Measurements from ENCODE around the gene ERBB2. TPM values are rescaled to one million over a fixed set of nuclear protein-coding genes. Genes with fewer than 3 reads are reported as not detected.

The ERBB2 gene
- total RNA-seq, 1 donor from 2014 or later: 4.1 TPM

- Mint-ChIP-seq H3K36me3 (ENCODE audit: low read depth) (no peaks in the 10 kb centered on the region), H3K9me3 (no peaks in the 10 kb centered on the region), H3K27ac (no peak overlapping the region), H3K4me1 (ENCODE audit: low read depth) (peaks cover 6% of the 10 kb centered on the region), H3K4me3 (ENCODE audit: low read depth) (no peak overlapping the region), H3K27me3 (ENCODE audit: low read depth) (peaks cover 22% of the 10 kb centered on the region)
- no peak for DNase-seq (ENCODE audit: low spot score)
- intact Hi-C loops (cut with micrococcal nuclease): loop anchor here (2.0 kb wide), 1 partner anchor 47 kb away; no protein-coding TSS in a partner anchor
These were observed 29.7 kb upstream of the ERBB2 start for GRCh38 chr17:39669897-39670735.

GRCh38 chr17:39670746-39671145, 29.1 kb upstream of the ERBB2 start:
- Mint-ChIP-seq H3K36me3 (ENCODE audit: low read depth) (no peaks in the 10 kb centered on the region), H3K27ac (no peak overlapping the region), H3K27me3 (ENCODE audit: low read depth) (peaks cover 22% of the 10 kb centered on the region), H3K9me3 (no peaks in the 10 kb centered on the region), H3K4me3 (ENCODE audit: low read depth) (no peak overlapping the region), H3K4me1 (ENCODE audit: low read depth) (peaks cover 11% of the 10 kb centered on the region)
- DNase-seq (ENCODE audit: low spot score): no peak
- intact Hi-C loops (cut with micrococcal nuclease): no loop called here

- intact Hi-C loops (cut with micrococcal nuclease): no loop called here
- DNase-seq (ENCODE audit: low spot score): no peak
- no peak overlapping the region for H3K4me3 Mint-ChIP-seq (ENCODE audit: low read depth)
- H3K27me3 Mint-ChIP-seq (ENCODE audit: low read depth): peaks cover 14% of the 10 kb centered on the region
- H3K36me3 Mint-ChIP-seq (ENCODE audit: low read depth): no peaks in the 10 kb centered on the region
- H3K4me1 Mint-ChIP-seq (ENCODE audit: low read depth): peaks cover 19% of the 10 kb centered on the region
- no peak overlapping the region for H3K27ac Mint-ChIP-seq
- H3K9me3 Mint-ChIP-seq: no peaks in the 10 kb centered on the region
These were observed 28.0 kb upstream of the ERBB2 start for GRCh38 chr17:39671651-39672521.

- Mint-ChIP-seq H3K36me3 (ENCODE audit: low read depth) (peaks cover 6% of the 10 kb centered on the region), H3K9me3 (no peaks in the 10 kb centered on the region), H3K4me3 (ENCODE audit: low read depth) (no peak overlapping the region), H3K27ac (no peak overlapping the region), H3K4me1 (ENCODE audit: low read depth) (peaks cover 26% of the 10 kb centered on the region), H3K27me3 (ENCODE audit: low read depth) (peaks cover 12% of the 10 kb centered on the region)
- no peak for DNase-seq (ENCODE audit: low spot score)
- intact Hi-C loops (cut with micrococcal nuclease): no loop called here
These were observed 27.1 kb upstream of the ERBB2 start for GRCh38 chr17:39672522-39673334.

GRCh38 chr17:39673335-39674081, 26.4 kb upstream of the ERBB2 start:
- H3K36me3 Mint-ChIP-seq (ENCODE audit: low read depth): peaks cover 10% of the 10 kb centered on the region
- intact Hi-C loops (cut with micrococcal nuclease): no loop called here
- H3K4me1 Mint-ChIP-seq (ENCODE audit: low read depth): peaks cover 30% of the 10 kb centered on the region
- peaks cover 11% of the 10 kb centered on the region for H3K27me3 Mint-ChIP-seq (ENCODE audit: low read depth)
- no peak overlapping the region for H3K27ac Mint-ChIP-seq
- DNase-seq (ENCODE audit: low spot score): no peak
- no peaks in the 10 kb centered on the region for H3K9me3 Mint-ChIP-seq
- H3K4me3 Mint-ChIP-seq (ENCODE audit: low read depth): no peak overlapping the region

GRCh38 chr17:39674179-39674578, 25.7 kb upstream of the ERBB2 start:
- Mint-ChIP-seq H3K36me3 (ENCODE audit: low read depth) (peaks cover 14% of the 10 kb centered on the region), H3K4me1 (ENCODE audit: low read depth) (peaks cover 29% of the 10 kb centered on the region), H3K27ac (no peak overlapping the region), H3K27me3 (ENCODE audit: low read depth) (peaks cover 8% of the 10 kb centered on the region), H3K4me3 (ENCODE audit: low read depth) (no peak overlapping the region), H3K9me3 (no peaks in the 10 kb centered on the region)
- DNase-seq (ENCODE audit: low spot score): no peak
- intact Hi-C loops (cut with micrococcal nuclease): no loop called here

- H3K27ac Mint-ChIP-seq: no peak overlapping the region
- peaks cover 36% of the 10 kb centered on the region for H3K4me1 Mint-ChIP-seq (ENCODE audit: low read depth)
- H3K36me3 Mint-ChIP-seq (ENCODE audit: low read depth): peaks cover 14% of the 10 kb centered on the region
- no peak for DNase-seq (ENCODE audit: low spot score)
- peaks cover 4% of the 10 kb centered on the region for H3K27me3 Mint-ChIP-seq (ENCODE audit: low read depth)
- no peaks in the 10 kb centered on the region for H3K9me3 Mint-ChIP-seq
- H3K4me3 Mint-ChIP-seq (ENCODE audit: low read depth): no peak overlapping the region
- intact Hi-C loops (cut with micrococcal nuclease): no loop called here
These were observed 25.0 kb upstream of the ERBB2 start for GRCh38 chr17:39674702-39675389.

- no peak overlapping the region for H3K4me3 Mint-ChIP-seq (ENCODE audit: low read depth)
- intact Hi-C loops (cut with micrococcal nuclease): no loop called here
- H3K27ac Mint-ChIP-seq: peak overlapping the region; percentile 59
- peaks cover 41% of the 10 kb centered on the region for H3K4me1 Mint-ChIP-seq (ENCODE audit: low read depth)
- H3K36me3 Mint-ChIP-seq (ENCODE audit: low read depth): peaks cover 16% of the 10 kb centered on the region
- DNase-seq (ENCODE audit: low spot score): no peak
- H3K27me3 Mint-ChIP-seq (ENCODE audit: low read depth): peaks cover under 1% of the 10 kb centered on the region
- no peaks in the 10 kb centered on the region for H3K9me3 Mint-ChIP-seq
These were observed 24.3 kb upstream of the ERBB2 start for GRCh38 chr17:39675390-39676082.

- no peak overlapping the region for H3K4me3 Mint-ChIP-seq (ENCODE audit: low read depth)
- peaks cover 47% of the 10 kb centered on the region for H3K4me1 Mint-ChIP-seq (ENCODE audit: low read depth)
- H3K36me3 Mint-ChIP-seq (ENCODE audit: low read depth): peaks cover 20% of the 10 kb centered on the region
- H3K9me3 Mint-ChIP-seq: no peaks in the 10 kb centered on the region
- H3K27me3 Mint-ChIP-seq (ENCODE audit: low read depth): no peaks in the 10 kb centered on the region
- peak; percentile 56 for DNase-seq (ENCODE audit: low spot score)
- peak overlapping the region; percentile 59 for H3K27ac Mint-ChIP-seq
- intact Hi-C loops (cut with micrococcal nuclease): no loop called here
These were observed 23.6 kb upstream of the ERBB2 start for GRCh38 chr17:39676198-39676819.

GRCh38 chr17:39677072-39677471, 22.8 kb upstream of the ERBB2 start:
- no peaks in the 10 kb centered on the region for H3K9me3 Mint-ChIP-seq
- H3K27ac Mint-ChIP-seq: no peak overlapping the region
- intact Hi-C loops (cut with micrococcal nuclease): no loop called here
- H3K36me3 Mint-ChIP-seq (ENCODE audit: low read depth): peaks cover 20% of the 10 kb centered on the region
- peaks cover 45% of the 10 kb centered on the region for H3K4me1 Mint-ChIP-seq (ENCODE audit: low read depth)
- H3K27me3 Mint-ChIP-seq (ENCODE audit: low read depth): no peaks in the 10 kb centered on the region
- no peak for DNase-seq (ENCODE audit: low spot score)
- no peak overlapping the region for H3K4me3 Mint-ChIP-seq (ENCODE audit: low read depth)

All from activated T-helper 2 cell treated with anti-CD3 and anti-CD28 coated beads, Interferon-gamma antibody, Interleukin-2, Interleukin-4, amounts not matched to agents 10 μg/mL and 5 μg/mL and 100 μg/mL, durations not matched to agents 14 hours and 24 hours and 36 hours (primary cell).